DMS114 treated with DMSO at 0.1 percent for 48 hours (cell line): ENCODE data around the gene CHKA.

Experiments used
- DNase-seq: peaks from one replicate; lab custom pipeline; 2025; ENCODE audit not compliant: unreplicated experiment; lab: John Stamatoyannopoulos, UW

Gene CHKA

GRCh38 chr11:68047437-68048290 is 73.5 kb downstream of the CHKA start:
- DNase-seq: no peak

- no peak for DNase-seq
Measured at GRCh38 chr11:68044898-68045351, 76.3 kb downstream of the CHKA start.

DNA sequence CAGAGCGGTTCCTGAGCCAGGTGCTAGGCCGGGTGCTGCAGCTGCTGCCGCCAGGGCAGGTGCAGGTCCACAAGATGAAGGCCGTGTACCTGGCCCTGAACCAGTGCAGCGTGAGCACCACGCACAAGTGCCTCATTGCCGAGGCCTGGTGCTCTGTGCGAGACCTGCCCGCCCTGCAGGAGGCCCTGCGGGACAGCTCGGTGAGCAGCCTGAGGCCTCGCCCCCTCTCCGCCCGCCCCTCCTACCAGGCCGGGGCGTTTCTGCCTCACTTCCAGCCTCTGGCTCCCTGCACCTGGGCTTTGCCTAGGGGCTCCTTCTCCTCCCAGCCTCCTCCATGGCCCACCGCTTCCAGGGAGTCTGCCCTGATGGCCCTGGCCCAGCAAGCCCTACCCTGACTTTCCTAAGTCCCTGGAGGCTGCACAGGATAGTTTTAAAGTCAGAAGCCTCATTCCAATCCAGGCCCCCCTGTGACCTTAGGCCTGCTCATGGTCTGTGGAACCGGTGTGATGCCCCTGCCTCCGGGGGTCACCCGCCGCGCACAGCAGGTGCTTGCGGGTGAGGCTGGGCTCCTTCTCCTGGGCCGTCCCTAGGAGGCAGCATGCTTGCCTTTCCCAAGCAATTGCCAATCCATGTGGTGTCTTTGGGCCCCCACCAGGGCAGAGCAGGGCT is 76.9 kb downstream of the CHKA start:
- DNase-seq: no peak

DNA sequence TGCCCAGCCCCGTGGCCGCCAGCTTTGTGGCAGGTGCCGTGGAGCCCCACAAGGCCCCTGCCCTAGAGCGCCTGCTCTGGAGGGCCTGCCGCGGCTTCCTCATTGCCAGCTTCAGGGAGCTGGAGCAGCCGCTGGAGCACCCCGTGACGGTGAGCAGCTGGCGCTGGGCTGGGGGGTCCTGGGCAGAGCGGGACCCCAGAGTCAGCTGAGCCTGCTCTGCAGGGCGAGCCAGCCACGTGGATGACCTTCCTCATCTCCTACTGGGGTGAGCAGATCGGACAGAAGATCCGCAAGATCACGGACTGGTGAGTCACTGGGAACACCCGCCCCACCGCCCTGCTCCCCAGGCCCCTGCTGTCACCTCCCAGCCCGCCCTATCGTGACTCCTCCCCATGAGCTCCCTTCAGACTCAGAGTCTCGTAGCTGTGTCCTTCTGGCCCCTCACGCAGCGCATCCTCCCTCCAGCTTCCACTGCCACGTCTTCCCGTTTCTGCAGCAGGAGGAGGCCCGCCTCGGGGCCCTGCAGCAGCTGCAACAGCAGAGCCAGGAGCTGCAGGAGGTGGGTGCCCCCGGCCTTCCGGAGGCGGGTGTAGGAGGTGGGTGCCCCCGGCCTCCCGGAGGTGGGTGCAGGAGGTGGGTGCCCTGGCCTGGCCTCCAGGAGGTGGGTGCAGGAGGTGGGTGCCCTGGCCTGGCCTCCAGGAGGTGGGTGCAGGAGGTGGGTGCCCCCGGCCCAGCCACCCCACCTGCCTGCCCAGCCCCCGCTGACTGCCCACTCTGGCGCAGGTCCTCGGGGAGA is 77.6 kb downstream of the CHKA start:
- DNase-seq: no peak

GRCh38 chr11:68043029-68043348 is 78.2 kb downstream of the CHKA start:
- DNase-seq: no peak

DNA sequence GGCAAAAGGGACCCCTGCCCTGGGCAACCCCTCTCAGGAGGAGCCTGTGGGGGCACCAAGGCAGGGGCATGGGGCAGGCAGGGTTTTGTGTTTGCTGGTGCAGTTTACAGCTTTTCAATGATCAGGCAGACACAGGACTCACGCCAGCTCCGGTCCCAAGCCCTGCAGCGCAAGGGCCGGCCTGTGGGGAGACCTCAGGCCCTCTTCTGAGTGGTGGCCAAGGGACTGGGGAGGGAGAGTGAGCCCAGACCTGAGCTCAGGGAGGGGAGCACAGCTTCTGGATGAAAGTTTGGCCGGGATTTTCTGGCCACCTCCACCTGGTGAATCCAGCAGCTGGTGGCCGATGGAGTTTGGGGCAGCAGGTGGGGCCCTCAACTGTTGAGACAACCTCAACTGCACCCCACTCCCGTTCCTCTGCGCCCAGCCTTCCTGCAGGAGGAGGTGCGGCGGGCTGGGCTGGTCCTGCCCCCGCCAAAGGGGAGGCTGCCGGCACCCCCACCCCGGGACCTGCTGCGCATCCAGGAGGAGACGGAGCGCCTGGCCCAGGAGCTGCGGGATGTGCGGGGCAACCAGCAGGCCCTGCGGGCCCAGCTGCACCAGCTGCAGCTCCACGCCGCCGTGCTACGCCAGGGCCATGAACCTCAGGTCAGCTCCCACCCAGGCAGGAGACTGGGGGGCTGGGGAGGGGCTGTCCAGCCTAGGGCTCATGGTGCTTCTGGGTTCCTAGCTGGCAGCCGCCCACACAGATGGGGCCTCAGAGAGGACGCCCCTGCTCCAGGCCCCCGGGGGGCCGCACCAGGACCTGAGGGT is 78.8 kb downstream of the CHKA start:
- DNase-seq: no peak

GRCh38 chr11:68041617-68042218 is 79.5 kb downstream of the CHKA start:
- no peak for DNase-seq

- DNase-seq: no peak
Measured at GRCh38 chr11:68040957-68041591, 80.1 kb downstream of the CHKA start.

GRCh38 chr11:68040101-68040956 is 80.9 kb downstream of the CHKA start:
- DNase-seq: peak; percentile 82

GRCh38 chr11:68039526-68040086 is 81.6 kb downstream of the CHKA start:
- DNase-seq: no peak

DNA sequence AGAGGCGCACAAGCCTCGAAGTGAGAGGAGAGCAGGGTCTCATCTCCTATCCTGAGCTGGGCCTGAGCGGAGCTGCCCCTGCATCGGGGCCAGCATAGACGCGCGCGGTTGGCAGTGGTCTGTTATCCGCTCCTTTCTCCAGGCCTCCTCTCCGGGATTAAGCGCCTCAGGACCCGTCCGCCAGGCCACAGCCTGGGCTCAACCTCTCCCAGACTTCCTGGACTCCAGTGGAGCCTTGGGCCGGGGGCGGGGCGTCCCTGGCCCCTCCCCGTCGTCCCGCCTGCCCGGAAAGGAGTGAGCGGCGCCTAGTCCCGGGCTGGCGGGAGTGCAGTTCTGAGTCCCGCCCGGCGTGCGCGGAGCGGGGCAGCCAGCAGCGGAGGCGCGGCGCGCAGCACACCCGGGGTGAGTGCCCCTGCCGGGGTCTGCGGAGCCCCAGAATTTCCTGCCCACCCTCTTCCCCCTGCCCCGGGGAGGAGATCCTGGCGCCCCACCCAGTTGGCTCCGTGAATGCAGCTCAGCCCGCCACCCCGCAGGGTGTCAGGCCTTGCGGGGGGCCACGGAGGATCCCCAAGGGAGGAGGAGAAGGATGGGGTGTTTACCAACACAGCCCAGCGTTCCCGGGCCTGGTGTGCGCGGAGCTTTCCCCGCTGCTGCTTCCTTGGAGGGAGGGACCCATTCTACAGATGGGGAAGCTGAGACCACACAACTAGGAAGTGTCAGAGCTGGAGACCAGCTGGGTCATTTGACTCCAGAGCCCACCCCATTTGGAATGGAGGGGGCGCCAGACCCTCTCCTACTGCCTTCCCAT is 82.3 kb downstream of the CHKA start, which contains the start of gene TCIRG1:
TSS of gene TCIRG1 (plus strand) at position 308 of the 808 bp plus-strand sequence. CDS start 2,247 bp downstream, outside the sequence.
- peak; percentile 89 for DNase-seq

GRCh38 chr11:68038226-68038717 is 82.9 kb downstream of the CHKA start:
- DNase-seq: no peak

- DNase-seq: no peak
Measured at GRCh38 chr11:68037411-68038225, 83.6 kb downstream of the CHKA start.

GRCh38 chr11:68036717-68037239 is 84.4 kb downstream of the CHKA start:
- DNase-seq: no peak

DNA sequence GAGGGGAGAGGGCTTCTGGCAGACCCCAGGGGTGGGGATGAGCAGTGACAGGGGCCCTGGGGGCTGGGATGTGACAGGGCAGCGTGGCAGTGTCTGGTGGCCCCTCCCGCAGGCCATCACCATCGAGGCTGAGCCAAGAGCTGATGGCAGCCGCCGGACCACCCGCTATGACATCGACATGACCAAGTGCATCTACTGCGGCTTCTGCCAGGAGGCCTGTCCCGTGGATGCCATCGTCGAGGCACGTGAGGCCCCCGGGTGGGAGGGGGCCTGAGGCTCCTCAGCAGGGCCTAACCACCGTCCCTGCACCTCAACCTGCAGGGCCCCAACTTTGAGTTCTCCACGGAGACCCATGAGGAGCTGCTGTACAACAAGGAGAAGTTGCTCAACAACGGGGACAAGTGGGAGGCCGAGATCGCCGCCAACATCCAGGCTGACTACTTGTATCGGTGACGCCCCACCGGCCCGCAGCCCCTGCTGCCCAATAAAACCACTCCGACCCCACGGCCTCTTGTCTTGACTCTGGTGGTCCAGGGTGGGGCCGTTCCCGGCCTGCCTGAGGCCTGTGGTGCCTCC is 85.0 kb downstream of the CHKA start:
- DNase-seq: no peak

DNA sequence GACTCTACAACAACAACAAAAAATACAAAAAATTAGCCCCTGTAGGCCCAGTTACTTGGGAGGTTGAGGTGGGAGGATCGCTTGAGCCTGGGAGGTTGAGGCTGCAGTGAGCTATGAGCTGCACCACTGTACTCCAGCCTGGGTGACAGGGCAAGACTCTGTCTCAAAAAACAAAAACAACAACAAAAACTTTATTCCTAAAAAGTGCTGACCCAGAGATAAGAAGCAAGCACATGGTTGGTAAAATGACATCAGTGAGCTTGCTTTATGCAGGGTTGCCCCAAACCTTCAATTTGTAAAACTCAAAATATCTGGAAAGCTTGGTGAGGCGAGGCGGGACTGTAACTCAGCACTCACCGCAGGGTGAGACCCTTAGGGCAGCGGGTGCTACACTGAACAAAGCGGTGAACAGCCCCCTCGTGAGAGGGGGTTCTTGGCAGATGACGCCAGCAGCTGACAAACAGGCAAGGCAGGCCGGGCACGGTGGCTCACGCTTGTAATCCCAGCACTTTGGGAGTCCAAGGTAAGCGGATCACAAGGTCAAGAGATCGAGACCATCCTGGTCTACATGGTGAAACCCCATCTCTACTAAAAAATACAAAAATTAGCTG is 85.8 kb downstream of the CHKA start:
- DNase-seq: no peak
